Smooth muscle cell of bladder (primary cell): ENCODE results near the gene FCMR. TPM values are rescaled to one million over a fixed set of nuclear protein-coding genes. Genes with fewer than 3 reads are reported as not detected.

Experiments used
- total RNA-seq: library from RNA; depleted of rRNA; stranded (reverse); fragments of >200 nt; gene quantifications from 2 replicates; pipeline ENCODE4 v1.2.3, GENCODE V29; 2014

Gene FCMR, protein sequence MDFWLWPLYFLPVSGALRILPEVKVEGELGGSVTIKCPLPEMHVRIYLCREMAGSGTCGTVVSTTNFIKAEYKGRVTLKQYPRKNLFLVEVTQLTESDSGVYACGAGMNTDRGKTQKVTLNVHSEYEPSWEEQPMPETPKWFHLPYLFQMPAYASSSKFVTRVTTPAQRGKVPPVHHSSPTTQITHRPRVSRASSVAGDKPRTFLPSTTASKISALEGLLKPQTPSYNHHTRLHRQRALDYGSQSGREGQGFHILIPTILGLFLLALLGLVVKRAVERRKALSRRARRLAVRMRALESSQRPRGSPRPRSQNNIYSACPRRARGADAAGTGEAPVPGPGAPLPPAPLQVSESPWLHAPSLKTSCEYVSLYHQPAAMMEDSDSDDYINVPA
- 0.09 and 0.57 TPM in 2 replicates for total RNA-seq

DNA sequence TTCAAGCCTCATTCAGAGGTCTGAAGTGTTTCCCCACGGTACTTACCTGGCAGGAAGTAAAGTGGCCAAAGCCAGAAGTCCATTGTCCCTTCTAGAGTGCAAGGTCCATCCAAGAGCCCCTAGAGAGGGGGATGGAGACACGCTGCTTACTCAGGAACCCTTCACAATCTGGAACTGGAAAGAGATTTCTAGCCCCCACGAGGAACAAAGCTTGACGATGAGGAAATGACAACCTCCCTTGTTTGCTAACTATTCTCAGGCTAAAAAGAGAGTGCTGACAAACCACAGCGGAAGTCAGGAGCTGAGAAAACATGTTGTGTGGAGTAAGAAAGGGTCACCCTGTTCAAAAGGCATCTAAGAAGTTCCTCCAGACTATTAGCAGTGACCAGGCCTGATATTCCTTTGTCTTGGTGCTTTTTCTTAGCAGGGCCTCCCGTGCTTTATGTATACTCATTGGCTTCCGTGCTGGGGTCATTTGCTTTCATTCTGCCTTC, at the start of gene FCMR:
FCMR (minus strand) TSS at position 170 of the 494 bp plus-strand sequence; CDS start at position 83, 87 bp downstream.

GRCh38 chr1:206970446-206970845, 48.7 kb upstream of the FCMR start, which contains the start of gene FCAMR:
Gene FCAMR, minus strand, starts transcription at chr1:206970460. Its CDS starts 335 bp downstream, at chr1:206970125.

GRCh38 chr1:206946261-206946660, 24.5 kb upstream of the FCMR start, which contains the start of gene PIGR:
Gene PIGR, minus strand, starts transcription at chr1:206946466. Its CDS starts 5,935 bp downstream, at chr1:206940531.

GRCh38 chr1:206897175-206897574, 24.6 kb downstream of the FCMR start, which contains the start of gene IL24:
Gene IL24, plus strand, starts transcription at chr1:206897443. Its CDS starts 390 bp downstream, at chr1:206897833.

DNA sequence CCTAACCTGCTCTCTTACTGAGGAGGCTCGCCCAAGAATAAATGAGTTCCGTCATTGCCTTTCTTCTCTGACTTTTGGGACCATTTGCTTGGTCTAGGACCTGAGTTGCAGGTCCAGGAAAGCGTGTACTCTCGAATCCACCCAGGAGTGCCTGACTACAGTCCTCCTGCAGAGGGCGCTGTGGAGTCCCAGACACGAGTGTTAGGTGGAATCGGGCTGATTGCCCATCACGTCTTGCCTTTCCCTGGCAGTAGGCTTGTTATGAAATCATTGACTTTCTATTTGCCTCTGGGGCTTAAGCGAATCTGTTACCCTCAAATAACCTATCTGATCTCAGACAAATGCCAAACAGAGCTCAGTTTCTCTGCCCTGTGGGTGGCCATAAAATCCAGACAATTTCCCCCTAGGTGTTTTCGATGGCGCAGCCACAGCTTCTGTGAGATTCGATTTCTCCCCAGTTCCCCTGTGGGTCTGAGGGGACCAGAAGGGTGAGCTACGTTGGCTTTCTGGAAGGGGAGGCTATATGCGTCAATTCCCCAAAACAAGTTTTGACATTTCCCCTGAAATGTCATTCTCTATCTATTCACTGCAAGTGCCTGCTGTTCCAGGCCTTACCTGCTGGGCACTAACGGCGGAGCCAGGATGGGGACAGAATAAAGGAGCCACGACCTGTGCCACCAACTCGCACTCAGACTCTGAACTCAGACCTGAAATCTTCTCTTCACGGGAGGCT, 56.6 kb downstream of the FCMR start, which contains the start of gene IL20:
IL20 (plus strand) TSS at position 685 of the 733 bp plus-strand sequence. CDS start 230 bp downstream, outside the sequence.

Other genes with a start within 250 kb of the FCMR start
- 31.4 and 40.2 TPM in 2 replicates for gene MAPKAPK2, start 237.0 kb downstream of the FCMR start, total RNA-seq
- 0.28 TPM in 1 of 2 replicates, not detected in the other for gene IL19, start 151.2 kb downstream of the FCMR start, total RNA-seq
- not detected in 2 replicates for gene IL10, start 149.4 kb downstream of the FCMR start, total RNA-seq
- 0.14 TPM in 1 of 2 replicates, not detected in the other for gene IL20, start 56.3 kb downstream of the FCMR start, total RNA-seq
- 0.55 and 1.8 TPM in 2 replicates for gene IL24, start 24.5 kb downstream of the FCMR start, total RNA-seq
- gene PIGR, start 24.5 kb upstream of the FCMR start, total RNA-seq = not detected in 2 replicates
- gene FCAMR, start 48.5 kb upstream of the FCMR start, total RNA-seq = not detected in 2 replicates
- gene C1orf116, start 110.8 kb upstream of the FCMR start, total RNA-seq = under 0.01 TPM in 1 of 2 replicates, not detected in the other
- gene YOD1, start 129.3 kb upstream of the FCMR start, total RNA-seq = 4.0 and 4.6 TPM in 2 replicates
- gene PFKFB2, start 131.3 kb upstream of the FCMR start, total RNA-seq = 3.1 and 4.6 TPM in 2 replicates
- 0.14 TPM in 1 of 2 replicates, not detected in the other for gene C4BPB, start 166.9 kb upstream of the FCMR start, total RNA-seq
- gene C4BPA, start 182.3 kb upstream of the FCMR start, total RNA-seq = under 0.01 TPM in 1 of 2 replicates, not detected in the other